ENCODE measurements around the gene FAM83E. TPM values are rescaled to one million over a fixed set of nuclear protein-coding genes. Genes with fewer than 3 reads are reported as not detected.
A peak's percentile ranks its signal among the peaks of the same experiment; 100 is the strongest.

Gene FAM83E
- total and polyA plus RNA-seq, 2 donors (not counting 1 experiment from before 2014, with no cell fraction given), result 0.15 to 4.1 TPM

DNA sequence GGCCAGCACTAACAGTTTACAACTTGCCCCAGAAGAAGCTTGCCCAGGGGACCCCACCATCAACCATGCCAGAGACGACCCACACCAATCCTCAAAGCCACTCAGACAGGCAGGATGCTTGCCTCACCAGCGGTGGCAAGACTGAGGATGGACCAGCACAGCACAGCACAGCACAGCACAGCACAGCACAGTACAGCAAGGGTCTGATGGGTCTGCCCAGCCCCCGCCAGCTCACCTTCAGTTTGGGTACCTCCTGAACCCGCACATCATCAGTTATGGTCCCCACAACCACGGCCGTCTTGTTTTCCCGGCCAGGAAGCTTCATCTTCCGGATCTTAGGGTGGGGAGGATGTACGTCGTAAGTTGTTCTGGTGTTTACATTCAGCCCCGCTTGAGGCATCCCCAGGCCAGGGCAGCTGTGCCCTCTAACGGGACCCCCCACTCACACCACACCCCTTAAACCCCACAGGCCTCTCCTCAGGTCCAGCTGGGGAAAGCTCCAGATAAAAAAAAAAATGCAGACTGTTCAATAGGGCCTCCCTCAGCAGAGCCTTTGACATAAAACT is 1.7 kb upstream of the FAM83E start:
- H3K27me3 ChIP-seq (replicated peaks in 1 of 4; ENCODE audit: control extremely low read depth in 1 of 4, control insufficient read depth in 3 of 4, insufficient read depth in 4 of 4, low read length in 3 of 4), result no peaks in the 10 kb centered on the region
- WGBS (ENCODE audit: insufficient coverage), result 90% methylated on average over 4 of the region's 12 CpGs
- H3K4me3 ChIP-seq (ENCODE audit: control extremely low read depth in 1 of 5, extremely low read depth in 1 of 5, insufficient read depth in 1 of 5, low read depth in 2 of 5, low read length in 4 of 5), result no peak overlapping the region
- H3K36me3 ChIP-seq (replicated peaks in 1 of 2; ENCODE audit: control extremely low read depth in 1 of 2, control insufficient read depth in 1 of 2, extremely low read depth in 1 of 2, insufficient read depth in 2 of 2, low read length in 1 of 2), result peaks cover 0 to 38% of the 10 kb centered on the region in 2 experiments
- H3K9me3 Mint-ChIP-seq (ENCODE audit: insufficient read depth), result no peaks in the 10 kb centered on the region
- H3K27me3 Mint-ChIP-seq, result no peaks in the 10 kb centered on the region
- H3K79me2 ChIP-seq (ENCODE audit: control insufficient read depth, insufficient read depth, low read length), result peaks cover 17% of the 10 kb centered on the region
- intact Hi-C loops (cut with micrococcal nuclease), result no loop called here
- no peak overlapping the region for H3K27ac ChIP-seq (ENCODE audit: low read length in 2 of 2)
- peak overlapping the region; percentile 98 for H3K4me3 Mint-ChIP-seq
- no peaks in the 10 kb centered on the region for H3K9me3 ChIP-seq (ENCODE audit: control extremely low read depth in 1 of 3, control insufficient read depth in 2 of 3, insufficient read depth in 1 of 3, low read length in 2 of 3)
- CTCF ChIA-PET, result interaction anchor here (1.6 to 3.9 kb wide), 3 partner anchors 9 to 29 kb away, joined by 4 to 25 read pairs (median 5); partner anchors contain the start of gene SPACA4
- H3K4me2 ChIP-seq (replicated peaks; ENCODE audit: low read depth, low read length, poor library complexity, severe bottlenecking), result no peak overlapping the region
- no peak for ATAC-seq (ENCODE audit: low read depth)
- peaks cover 17 to 31% of the 10 kb centered on the region in 2 donors for H3K4me1 ChIP-seq (ENCODE audit: control insufficient read depth in 2 of 2, insufficient read depth in 2 of 2, low read length in 2 of 2)
- POLR2A ChIA-PET, result interaction anchor here (0.6 kb wide), 2 partner anchors 15 to 21 kb away, joined by 4 read pairs; no protein-coding TSS in a partner anchor
- TF ChIP-seq, protein P1, sequence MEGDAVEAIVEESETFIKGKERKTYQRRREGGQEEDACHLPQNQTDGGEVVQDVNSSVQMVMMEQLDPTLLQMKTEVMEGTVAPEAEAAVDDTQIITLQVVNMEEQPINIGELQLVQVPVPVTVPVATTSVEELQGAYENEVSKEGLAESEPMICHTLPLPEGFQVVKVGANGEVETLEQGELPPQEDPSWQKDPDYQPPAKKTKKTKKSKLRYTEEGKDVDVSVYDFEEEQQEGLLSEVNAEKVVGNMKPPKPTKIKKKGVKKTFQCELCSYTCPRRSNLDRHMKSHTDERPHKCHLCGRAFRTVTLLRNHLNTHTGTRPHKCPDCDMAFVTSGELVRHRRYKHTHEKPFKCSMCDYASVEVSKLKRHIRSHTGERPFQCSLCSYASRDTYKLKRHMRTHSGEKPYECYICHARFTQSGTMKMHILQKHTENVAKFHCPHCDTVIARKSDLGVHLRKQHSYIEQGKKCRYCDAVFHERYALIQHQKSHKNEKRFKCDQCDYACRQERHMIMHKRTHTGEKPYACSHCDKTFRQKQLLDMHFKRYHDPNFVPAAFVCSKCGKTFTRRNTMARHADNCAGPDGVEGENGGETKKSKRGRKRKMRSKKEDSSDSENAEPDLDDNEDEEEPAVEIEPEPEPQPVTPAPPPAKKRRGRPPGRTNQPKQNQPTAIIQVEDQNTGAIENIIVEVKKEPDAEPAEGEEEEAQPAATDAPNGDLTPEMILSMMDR (IDR thresholded peaks at IDR 0.05), result no peak
- no peak for TF ChIP-seq EZH2 (IDR thresholded peaks at IDR 0.05; ENCODE audit: borderline replicate concordance, insufficient read depth, low read depth, low read length, poor library complexity, severe bottlenecking)
- H2AFZ ChIP-seq (ENCODE audit: insufficient read depth, low read depth, low read length, poor library complexity, severe bottlenecking), result no peak overlapping the region
- peaks cover 41% of the 10 kb centered on the region for H3K4me1 Mint-ChIP-seq
- no peak overlapping the region for H3K9ac ChIP-seq (ENCODE audit: low read length)
- peaks cover 41% of the 10 kb centered on the region for H4K20me1 ChIP-seq (ENCODE audit: control insufficient read depth, insufficient read depth, low read length, poor library complexity, severe bottlenecking)
- peak overlapping the region; percentile 55 for H3K27ac Mint-ChIP-seq
- DNase-seq, result peak; percentile 18

DNA sequence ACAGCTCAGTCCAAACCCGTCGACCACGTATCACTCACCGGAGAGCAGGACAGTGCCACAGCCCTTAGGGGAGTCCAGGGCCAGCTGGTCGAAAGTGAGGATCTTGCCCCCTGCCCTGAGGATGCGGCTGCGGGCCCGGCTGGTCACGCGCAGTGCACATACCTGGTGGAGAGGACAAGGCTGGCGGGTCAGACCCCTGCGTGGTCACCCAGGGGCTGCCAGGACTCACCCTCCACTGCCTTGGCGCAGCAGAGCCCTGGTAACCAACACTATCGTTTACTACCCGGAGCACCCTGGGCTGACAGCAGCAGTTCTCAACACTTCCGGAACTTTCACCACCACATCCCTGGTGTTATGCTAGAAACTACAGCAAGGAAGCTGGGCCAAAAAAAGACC is 1.2 kb upstream of the FAM83E start:
- H2AFZ ChIP-seq (ENCODE audit: insufficient read depth, low read depth, low read length, poor library complexity, severe bottlenecking), result no peak overlapping the region
- H3K4me3 ChIP-seq (ENCODE audit: control extremely low read depth in 1 of 5, extremely low read depth in 1 of 5, insufficient read depth in 1 of 5, low read depth in 2 of 5, low read length in 4 of 5), result no peak overlapping the region
- H3K79me2 ChIP-seq (ENCODE audit: control insufficient read depth, insufficient read depth, low read length), result peaks cover 17% of the 10 kb centered on the region
- intact Hi-C loops (cut with micrococcal nuclease), result no loop called here
- no peak overlapping the region for H3K4me2 ChIP-seq (replicated peaks; ENCODE audit: low read depth, low read length, poor library complexity, severe bottlenecking)
- H4K20me1 ChIP-seq (ENCODE audit: control insufficient read depth, insufficient read depth, low read length, poor library complexity, severe bottlenecking), result peaks cover 41% of the 10 kb centered on the region
- Mint-ChIP-seq H3K4me1 (peaks cover 41% of the 10 kb centered on the region), H3K4me3 (peak overlapping the region; percentile 37), H3K27me3 (no peaks in the 10 kb centered on the region), H3K27ac (peak overlapping the region; percentile 55), H3K9me3 (ENCODE audit: insufficient read depth) (no peaks in the 10 kb centered on the region)
- TF ChIP-seq, protein P1 (IDR thresholded peaks at IDR 0.05), result no peak
- TF ChIP-seq EZH2 (IDR thresholded peaks at IDR 0.05; ENCODE audit: borderline replicate concordance, insufficient read depth, low read depth, low read length, poor library complexity, severe bottlenecking), result no peak
- DNase-seq (no peak), ATAC-seq (ENCODE audit: low read depth) (no peak)
- peaks cover 0 to 35% of the 10 kb centered on the region in 2 experiments for H3K36me3 ChIP-seq (replicated peaks in 1 of 2; ENCODE audit: control extremely low read depth in 1 of 2, control insufficient read depth in 1 of 2, extremely low read depth in 1 of 2, insufficient read depth in 2 of 2, low read length in 1 of 2)
- POLR2A ChIA-PET, result interaction anchor here (0.6 kb wide), 1 partner anchor 20 kb away, joined by 4 read pairs; no protein-coding TSS in a partner anchor
- WGBS (ENCODE audit: insufficient coverage), result 93% methylated on average over 13 of the region's 16 CpGs
- no peaks in the 10 kb centered on the region for H3K9me3 ChIP-seq (ENCODE audit: control extremely low read depth in 1 of 3, control insufficient read depth in 2 of 3, insufficient read depth in 1 of 3, low read length in 2 of 3)
- CTCF ChIA-PET, result interaction anchor here (0.6 to 3.9 kb wide), 3 partner anchors 8 to 300 kb away, joined by 3 to 25 read pairs (median 4); partner anchors contain the start of gene SPACA4
- H3K9ac ChIP-seq (ENCODE audit: low read length), result no peak overlapping the region
- no peaks in the 10 kb centered on the region for H3K27me3 ChIP-seq (replicated peaks in 1 of 4; ENCODE audit: control extremely low read depth in 1 of 4, control insufficient read depth in 3 of 4, insufficient read depth in 4 of 4, low read length in 3 of 4)
- H3K4me1 ChIP-seq (ENCODE audit: control insufficient read depth in 2 of 2, insufficient read depth in 2 of 2, low read length in 2 of 2), result peaks cover 17 to 31% of the 10 kb centered on the region in 2 donors
- no peak overlapping the region for H3K27ac ChIP-seq (ENCODE audit: low read length in 2 of 2)

Measured in B cell (primary cell).